HCT116 (cell line): ENCODE measurements around the gene KCNA2. TPM values are rescaled to one million over a fixed set of nuclear protein-coding genes. Genes with fewer than 3 reads are reported as not detected.

Experiments
- ATAC-seq: fragments of 200-7000 bp; cut with Tn5 transposase; 2 replicates; pipeline ENCODE4 v1.9.1; 2020; ENCODE audit warnings: mild to moderate bottlenecking, moderate library complexity
- BruUV-seq: library from RNA; stranded (reverse); fragments of 400-500 nt; replicated peaks from 2 replicates; lab custom pipeline; 2021; lab: Mats Ljungman, UMichigan
- CTCF ChIA-PET: fragments of 300-600 bp; sonication (Branson Sonifier 250); formaldehyde crosslinking; loops from one replicate; lab custom pipeline; 2021; ENCODE audit warnings: antibody characterized with exemption; lab: Charles Lee
- POLR2A ChIA-PET: fragments of 300-600, 350-600 bp; sonication (Branson Sonifier 250); formaldehyde crosslinking; loops from one replicate; lab custom pipeline; 2021; ENCODE audit warnings: antibody characterized with exemption; lab: Charles Lee
- RAD21 ChIA-PET, 2 experiments: fragments of 300-600 bp; sonication (Branson Sonifier 250); formaldehyde crosslinking; loops; one replicate each; lab custom pipeline; 2023; ENCODE audit warnings: low total read pairs in 2 of 2; ENCODE audit not compliant: uncharacterized antibody in 2 of 2, unreplicated experiment in 2 of 2, low non-redundant PET in 1 of 2; lab: Charles Lee
- DNase-seq: peaks from one replicate; pipeline ENCODE4 v3.0.0-alpha.2; 2010; ENCODE audit warnings: low read depth, low spot score
- H2AFZ ChIP-seq: fragments of 200-600 bp; shearing (Covaris generic), sonication (generic); 2 replicates; pipeline ENCODE4 v1.6.1; 2017; ENCODE audit warnings: low read depth, mixed run types, mixed read lengths, antibody characterized with exemption, low read length; ENCODE audit not compliant: poor library complexity, severe bottlenecking
- H3K27ac ChIP-seq: 2 replicates; pipeline ENCODE4 v1.5.1; 2012; ENCODE audit warnings: low read depth, low read length
- H3K27me3 ChIP-seq: fragments of 200-600 bp; sonication (generic); 2 replicates; pipeline ENCODE4 v1.6.1; 2016; ENCODE audit warnings: mixed run types, low read length, mixed read lengths; ENCODE audit not compliant: insufficient read depth
- H3K36me3 ChIP-seq, 2 experiments: fragments of 200-500 bp in 1 of 2; fragments of 200-600 bp in 1 of 2; sonication (Bioruptor generic) in 1 of 2; sonication (generic) in 1 of 2; 2 replicates each; pipeline versions ENCODE4 v1.5.1 to v1.6.1; 2014 to 2016; ENCODE audit warnings: low read length in 2 of 2, inconsistent platforms in 1 of 2, mixed read lengths in 1 of 2, mixed run types in 1 of 2; ENCODE audit not compliant: insufficient read depth in 2 of 2, control insufficient read depth in 1 of 2
- H3K4me1 ChIP-seq, 2 experiments: fragments of 200-600 bp in 1 of 2; sonication (generic) in 1 of 2; 2 replicates each; pipeline versions ENCODE4 v1.5.1 to v1.6.1; 2012 to 2017; ENCODE audit warnings: low read length in 2 of 2, inconsistent platforms in 1 of 2, mild to moderate bottlenecking in 1 of 2, mixed read lengths in 1 of 2, mixed run types in 1 of 2, moderate library complexity in 1 of 2; ENCODE audit not compliant: insufficient read depth in 2 of 2, control insufficient read depth in 1 of 2
- H3K4me2 ChIP-seq: fragments of 200-600 bp; sonication (generic); 2 replicates; pipeline ENCODE4 v1.6.1; 2017; ENCODE audit warnings: mixed run types, low read length, mixed read lengths
- H3K4me3 ChIP-seq, 2 experiments: fragments of 200-600 bp in 1 of 2; sonication (generic) in 1 of 2; replicated peaks in 1 of 2; 2 replicates each; pipeline ENCODE4 v1.5.1; 2011 to 2016; ENCODE audit warnings: low read length in 2 of 2, control low read depth in 1 of 2, low read depth in 1 of 2, mild to moderate bottlenecking in 1 of 2, mixed read lengths in 1 of 2, mixed run types in 1 of 2
- H3K79me2 ChIP-seq: fragments of 200-600 bp; sonication (generic); 2 replicates; pipeline ENCODE4 v1.6.1; 2017; ENCODE audit warnings: mild to moderate bottlenecking, mixed run types, low read length, moderate library complexity, mixed read lengths; ENCODE audit not compliant: insufficient read depth
- H3K9ac ChIP-seq: fragments of 200-600 bp; sonication (generic); 2 replicates; pipeline ENCODE4 v1.6.1; 2016; ENCODE audit warnings: low read length, mixed read lengths
- H3K9me2 ChIP-seq: fragments of 200-600 bp; sonication (generic), shearing (Covaris generic); 2 replicates; pipeline ENCODE4 v1.6.1; 2017; ENCODE audit warnings: mixed run types, mild to moderate bottlenecking, moderate library complexity; ENCODE audit not compliant: insufficient read depth
- H3K9me3 ChIP-seq, 2 experiments: fragments of 200-500 bp in 1 of 2; fragments of 200-600 bp in 1 of 2; sonication (Bioruptor generic) in 1 of 2; sonication (generic) in 1 of 2; 2 replicates each; pipeline ENCODE4 v1.6.1; 2014 to 2017; ENCODE audit warnings: low read length in 2 of 2, mixed read lengths in 2 of 2, inconsistent platforms in 1 of 2, low read depth in 1 of 2, mild to moderate bottlenecking in 1 of 2, mixed run types in 1 of 2, moderate library complexity in 1 of 2; ENCODE audit not compliant: control insufficient read depth in 1 of 2, insufficient read depth in 1 of 2
- H4K20me1 ChIP-seq: fragments of 200-600 bp; sonication (generic), shearing (Covaris generic); 2 replicates; pipeline ENCODE4 v1.6.1; 2017; ENCODE audit warnings: mixed run types, mild to moderate bottlenecking, moderate library complexity; ENCODE audit not compliant: insufficient read depth
- CEBPB ChIP-seq: IDR thresholded peaks from 2 replicates; pipeline ENCODE4 v1.6.1; 2012; ENCODE audit warnings: low read depth
- CTCF ChIP-seq, 3 experiments: fragments of 200-600 bp in 1 of 3; sonication (generic) in 1 of 3; IDR thresholded peaks in 2 of 3; conservative IDR thresholded peaks in 1 of 3; 2 replicates each; pipeline ENCODE4 v1.5.1; 2012 to 2017; ENCODE audit warnings: low read depth in 2 of 3, low read length in 2 of 3, antibody characterized with exemption in 1 of 3, borderline replicate concordance in 1 of 3, control low read depth in 1 of 3, mild to moderate bottlenecking in 1 of 3, mixed read lengths in 1 of 3, mixed run types in 1 of 3, moderate library complexity in 1 of 3; ENCODE audit not compliant: insufficient read depth in 1 of 3
- EZH2phosphoT487 ChIP-seq: fragments of 200-600 bp; IDR thresholded peaks from 2 replicates; pipeline ENCODE4 v1.6.1; 2018; ENCODE audit warnings: antibody characterized with exemption, borderline replicate concordance
- RAD21 ChIP-seq: IDR thresholded peaks from 2 replicates; pipeline ENCODE4 v1.6.1; 2012; ENCODE audit warnings: low read depth, mild to moderate bottlenecking
- REST ChIP-seq: IDR thresholded peaks from 2 replicates; pipeline ENCODE4 v1.6.1; 2012; ENCODE audit warnings: low read depth
- SP1 ChIP-seq: IDR thresholded peaks from 2 replicates; pipeline ENCODE4 v1.6.1; 2012; ENCODE audit warnings: low read depth
- SRF ChIP-seq: IDR thresholded peaks from 2 replicates; pipeline ENCODE4 v1.6.1; 2012; ENCODE audit warnings: low read depth
- ZBTB33 ChIP-seq: IDR thresholded peaks from 2 replicates; pipeline ENCODE4 v1.6.1; 2011; ENCODE audit warnings: mild to moderate bottlenecking, low read length, moderate library complexity; ENCODE audit not compliant: insufficient replicate concordance; ENCODE audit errors: extremely low read depth
- ZNF274 ChIP-seq: fragments of 200-500 bp; sonication (Bioruptor generic); IDR thresholded peaks from 2 replicates; pipeline ENCODE4 v1.6.1; 2014; ENCODE audit warnings: mild to moderate bottlenecking, low read depth, low read length, inconsistent platforms
- intact Hi-C: fragments of 100-400 bp; cut with micrococcal nuclease; formaldehyde crosslinking; loops from 2 replicates; pipeline ENCODE4 v1.10.0; 2022
- total RNA-seq: library from RNA; stranded (reverse); gene quantifications from one replicate; pipeline ENCODE4 v1.2.1, GENCODE V29; 2021; ENCODE audit not compliant: unreplicated experiment

The KCNA2 gene
- total RNA-seq, 1 experiment from 2014 or later = not detected

- TF ChIP-seq REST (no peak), SRF (no peak)
Measured at GRCh38 chr1:110549831-110550230, 56.3 kb downstream of the KCNA2 start (continued).

GRCh38 chr1:110548381-110548780, 57.8 kb downstream of the KCNA2 start:
- peak; percentile 34 for TF ChIP-seq RAD21
- TF ChIP-seq ZBTB33 = no peak
- no peak for TF ChIP-seq CEBPB
- TF ChIP-seq SP1 = no peak
- no peak for TF ChIP-seq EZH2phosphoT487
- TF ChIP-seq ZNF274 = no peak
- TF ChIP-seq CTCF (IDR thresholded peaks at IDR 0.05 in 2 of 3, conservative IDR thresholded peaks at IDR 0.05 in 1 of 3; ENCODE audit: borderline replicate concordance in 1 of 3, insufficient read depth in 1 of 3, low read depth in 2 of 3, low read length in 2 of 3) = peak in 2 of 3 experiments; percentile 68 to 78; a peak in 4 of 6 replicates
- Histone ChIP-seq H3K9me2 (no peaks in the 10 kb centered on the region), H3K9me3 (no peaks in the 10 kb centered on the region), H3K36me3 (no peaks in the 10 kb centered on the region), H3K27me3 (peaks cover 44% of the 10 kb centered on the region; the same call in 1 of the 2 replicates), H3K4me1 (no peaks in the 10 kb centered on the region), H3K27ac (no peak overlapping the region), H4K20me1 (no peaks in the 10 kb centered on the region), H2AFZ (no peak overlapping the region), H3K4me2 (no peak overlapping the region), H3K4me3 (no peak overlapping the region), H3K79me2 (no peaks in the 10 kb centered on the region), H3K9ac (no peak overlapping the region)
- POLR2A ChIA-PET = no interaction called here
- no TSS peak for BruUV-seq
- intact Hi-C loops = no loop called here
- ATAC-seq (peak; percentile 95), DNase-seq (peak; percentile 22)
- CTCF ChIA-PET = no interaction called here
- RAD21 ChIA-PET = no interaction called here
